Measurements from ENCODE around the gene BSN.

DNA sequence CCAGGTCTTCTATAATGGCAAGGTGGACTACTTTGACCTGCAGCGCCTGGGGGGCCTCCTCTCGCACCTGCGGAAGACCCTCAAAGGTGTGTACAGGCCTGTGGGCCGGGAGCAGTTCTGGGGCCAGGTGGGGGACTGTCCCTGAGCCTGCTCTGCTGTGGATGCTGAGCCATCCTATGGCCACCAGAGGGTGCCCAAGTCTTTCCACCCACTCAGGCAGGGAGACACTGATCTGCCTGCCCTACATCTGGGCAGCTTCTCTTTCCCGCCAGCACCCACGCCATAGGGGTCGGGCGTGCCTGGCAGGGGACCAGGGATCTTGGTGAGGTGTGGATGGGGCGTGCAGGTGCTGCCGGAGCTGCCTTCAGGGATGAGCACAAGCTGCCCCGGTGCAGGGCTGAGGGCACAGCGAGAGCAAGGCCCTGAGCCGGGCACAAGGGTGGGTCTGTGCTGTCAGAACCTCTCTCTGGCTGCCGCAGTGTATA, 149.2 kb downstream of the BSN start:
- TF ChIP-seq, protein P1, sequence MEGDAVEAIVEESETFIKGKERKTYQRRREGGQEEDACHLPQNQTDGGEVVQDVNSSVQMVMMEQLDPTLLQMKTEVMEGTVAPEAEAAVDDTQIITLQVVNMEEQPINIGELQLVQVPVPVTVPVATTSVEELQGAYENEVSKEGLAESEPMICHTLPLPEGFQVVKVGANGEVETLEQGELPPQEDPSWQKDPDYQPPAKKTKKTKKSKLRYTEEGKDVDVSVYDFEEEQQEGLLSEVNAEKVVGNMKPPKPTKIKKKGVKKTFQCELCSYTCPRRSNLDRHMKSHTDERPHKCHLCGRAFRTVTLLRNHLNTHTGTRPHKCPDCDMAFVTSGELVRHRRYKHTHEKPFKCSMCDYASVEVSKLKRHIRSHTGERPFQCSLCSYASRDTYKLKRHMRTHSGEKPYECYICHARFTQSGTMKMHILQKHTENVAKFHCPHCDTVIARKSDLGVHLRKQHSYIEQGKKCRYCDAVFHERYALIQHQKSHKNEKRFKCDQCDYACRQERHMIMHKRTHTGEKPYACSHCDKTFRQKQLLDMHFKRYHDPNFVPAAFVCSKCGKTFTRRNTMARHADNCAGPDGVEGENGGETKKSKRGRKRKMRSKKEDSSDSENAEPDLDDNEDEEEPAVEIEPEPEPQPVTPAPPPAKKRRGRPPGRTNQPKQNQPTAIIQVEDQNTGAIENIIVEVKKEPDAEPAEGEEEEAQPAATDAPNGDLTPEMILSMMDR (IDR thresholded peaks at IDR 0.05; ENCODE audit: borderline replicate concordance, extremely low read depth, low read length, poor library complexity, severe bottlenecking): peak; percentile 94
- TF ChIP-seq EZH2 (IDR thresholded peaks at IDR 0.05; ENCODE audit: borderline replicate concordance, low read depth, low read length, severe bottlenecking): no peak

All from DND-41 (cell line).